K562 (cell line): ENCODE results near the gene DNAJC17. TPM values are rescaled to one million over a fixed set of nuclear protein-coding genes. Genes with fewer than 3 reads are reported as not detected.

Source experiments
- MGA ChIP-seq: fragments of 450-650 bp; IDR thresholded peaks from 2 replicates; pipeline ENCODE4 v1.6.1; 2016; ENCODE audit warnings: mild to moderate bottlenecking, moderate library complexity
- RREB1 ChIP-seq: fragments of 250-450 bp; sonication (Bioruptor Pico); IDR thresholded peaks from 2 replicates; pipeline ENCODE4 v1.4.0; 2020
- ZBTB11 ChIP-seq, 3 experiments: fragments of 200-800 bp in 1 of 3; fragments of 250-450 bp in 1 of 3; fragments of 450-650 bp in 1 of 3; sonication (Bioruptor Pico) in 1 of 3; sonication (Bioruptor generic) in 1 of 3; formaldehyde crosslinking in 1 of 3; IDR thresholded peaks; 2 replicates each; pipeline versions ENCODE4 v1.6.1 to v1.8.0; 2016 to 2022; ENCODE audit warnings: mild to moderate bottlenecking in 2 of 3, missing genetic modification characterization in 2 of 3, missing compliant biosample characterization in 1 of 3, moderate library complexity in 1 of 3
- polyA plus RNA-seq, 8 experiments: library from polyadenylated mRNA; depleted of rRNA in 4 of 8; stranded (reverse) in 5 of 8; unstranded in 3 of 8; fragments of >200 nt; fragmentation: Nextera tagmentation in 2 of 8; fragmentation: Illumina TruSeq in 1 of 8; extraction: Ambion mirVana in 2 of 8; extraction: Trizol in 1 of 8; gene quantifications; 2 replicates each; pipeline versions ENCODE4 v1.2.1 to v1.2.3, GENCODE V29; 2011 to 2014; ENCODE audit warnings: inconsistent platforms in 1 of 8, missing spikeins in 1 of 8
- total RNA-seq, 7 experiments: library from RNA; depleted of rRNA in 6 of 7; stranded (reverse); fragments of >200 nt in 6 of 7; fragmentation: Illumina TruSeq in 2 of 7; extraction: Trizol in 2 of 7; gene quantifications; 2 replicates each; pipeline versions ENCODE4 v1.2.1 to v1.2.3, GENCODE V29; 2011 to 2021; ENCODE audit warnings: low replicate concordance in 1 of 7

DNAJC17 gene
- total and polyA plus RNA-seq, 9 of the 15 experiments (the other 6 are each of a cell fraction or from before 2014, with no cell fraction given), result 2.4 to 79.4 (median 44.2) TPM

GRCh38 chr15:40747685-40748631, 59.3 kb downstream of the DNAJC17 start (continued):
- no peak for TF ChIP-seq ZBTB11 (CRISPR knock-in tag; IDR thresholded peaks at IDR 0.05)
- TF ChIP-seq MGA, result peak; percentile 63
- no peak for TF ChIP-seq RREB1 (CRISPR knock-in tag)
